Karpas-422 (cell line): Measurements from ENCODE around the gene LARGE1. TPM values are rescaled to one million over a fixed set of nuclear protein-coding genes. Genes with fewer than 3 reads are reported as not detected.

Experiments used
- DNase-seq: peaks from one replicate; pipeline ENCODE4 v3.0.0-alpha.2; 2015
- H2AFZ ChIP-seq: fragments of 200-600 bp; sonication (generic); 2 replicates; pipeline ENCODE4 v1.6.1; 2014; ENCODE audit warnings: antibody characterized with exemption, low read length, mixed read lengths
- H3K27ac ChIP-seq: fragments of 200-600 bp; sonication (generic); 2 replicates; pipeline ENCODE4 v1.5.1; 2014; ENCODE audit warnings: mild to moderate bottlenecking, low read length, moderate library complexity
- H3K27me3 ChIP-seq: fragments of 200-600 bp; sonication (generic); 2 replicates; pipeline ENCODE4 v1.6.1; 2014; ENCODE audit warnings: low read length, mixed read lengths
- H3K36me3 ChIP-seq: fragments of 200-600 bp; sonication (generic); 2 replicates; pipeline ENCODE4 v1.6.1; 2014; ENCODE audit warnings: low read length, mixed read lengths; ENCODE audit not compliant: insufficient read depth
- H3K4me1 ChIP-seq: fragments of 200-600 bp; sonication (generic); 2 replicates; pipeline ENCODE4 v1.6.1; 2014; ENCODE audit warnings: mild to moderate bottlenecking, low read length, mixed read lengths
- H3K4me2 ChIP-seq: fragments of 200-600 bp; sonication (generic); 2 replicates; pipeline ENCODE4 v1.6.1; 2014; ENCODE audit warnings: low read length, low read depth, mild to moderate bottlenecking; ENCODE audit not compliant: poor library complexity, severe bottlenecking
- H3K4me3 ChIP-seq: fragments of 200-600 bp; sonication (generic); 2 replicates; pipeline ENCODE4 v1.5.1; 2014; ENCODE audit warnings: mild to moderate bottlenecking, antibody characterized with exemption, low read length, mixed read lengths
- H3K79me2 ChIP-seq: fragments of 200-600 bp; sonication (generic); 2 replicates; pipeline ENCODE4 v1.6.1; 2014; ENCODE audit warnings: mild to moderate bottlenecking, low read length, mixed read lengths
- H3K9ac ChIP-seq: fragments of 200-600 bp; sonication (generic); 2 replicates; pipeline ENCODE4 v1.6.0; 2014; ENCODE audit warnings: low read length
- H3K9me2 ChIP-seq: fragments of 200-600 bp; sonication (generic), shearing (Covaris generic); replicated peaks from 2 replicates; pipeline ENCODE4 v1.6.0; 2014; ENCODE audit warnings: mild to moderate bottlenecking, low read length, moderate library complexity; ENCODE audit not compliant: insufficient read depth
- H3K9me3 ChIP-seq: fragments of 300-700, 200-600 bp; sonication (generic); 2 replicates; pipeline ENCODE4 v1.6.1; 2014; ENCODE audit warnings: low read length, mixed read lengths
- H4K20me1 ChIP-seq: fragments of 200-600 bp; sonication (generic); 2 replicates; pipeline ENCODE4 v1.6.1; 2014; ENCODE audit warnings: mild to moderate bottlenecking, antibody characterized with exemption, low read length, low read depth; ENCODE audit not compliant: insufficient read depth
- total RNA-seq: library from RNA; depleted of rRNA; stranded (reverse); fragments of >200 nt; shearing (Covaris generic); gene quantifications from 2 replicates; pipeline ENCODE4 v1.2.3, GENCODE V29; 2014; ENCODE audit warnings: low replicate concordance

LARGE1 gene
- total RNA-seq, 1 experiment from 2014 or later: 0.15 TPM

- Histone ChIP-seq H3K4me3 (no peak overlapping the region), H3K9me3 (no peaks in the 10 kb centered on the region), H3K27me3 (no peaks in the 10 kb centered on the region), H3K79me2 (no peaks in the 10 kb centered on the region), H2AFZ (no peak overlapping the region), H3K4me2 (no peak overlapping the region), H3K4me1 (no peaks in the 10 kb centered on the region), H4K20me1 (no peaks in the 10 kb centered on the region), H3K27ac (no peak overlapping the region), H3K9me2 (no peaks in the 10 kb centered on the region), H3K9ac (no peak overlapping the region), H3K36me3 (no peaks in the 10 kb centered on the region)
- no peak for DNase-seq
Measured at GRCh38 chr22:33722816-33723215, 197.5 kb downstream of the LARGE1 start.

- H3K27ac ChIP-seq: no peak overlapping the region
- H3K9me3 ChIP-seq: no peaks in the 10 kb centered on the region
- no peak overlapping the region for H3K4me3 ChIP-seq
- no peaks in the 10 kb centered on the region for H3K36me3 ChIP-seq
- no peaks in the 10 kb centered on the region for H3K4me1 ChIP-seq
- no peaks in the 10 kb centered on the region for H3K79me2 ChIP-seq
- H3K9me2 ChIP-seq: no peaks in the 10 kb centered on the region
- no peak overlapping the region for H2AFZ ChIP-seq
- H3K27me3 ChIP-seq: no peaks in the 10 kb centered on the region
- DNase-seq: no peak
- no peak overlapping the region for H3K9ac ChIP-seq
- H4K20me1 ChIP-seq: no peaks in the 10 kb centered on the region
- no peak overlapping the region for H3K4me2 ChIP-seq
Measured at GRCh38 chr22:33720166-33720878, 200.0 kb downstream of the LARGE1 start.

GRCh38 chr22:33717694-33718396 lies 202.4 kb downstream of the LARGE1 start:
- no peaks in the 10 kb centered on the region for H3K36me3 ChIP-seq
- H3K9me2 ChIP-seq: no peaks in the 10 kb centered on the region
- H3K4me2 ChIP-seq: no peak overlapping the region
- H3K9me3 ChIP-seq: 0 out of 2 replicates have a peak, but pooled peaks cover 3% of the 10 kb centered on the region
- DNase-seq: no peak
- no peak overlapping the region for H2AFZ ChIP-seq
- H3K27me3 ChIP-seq: no peaks in the 10 kb centered on the region
- H4K20me1 ChIP-seq: no peaks in the 10 kb centered on the region
- no peak overlapping the region for H3K27ac ChIP-seq
- H3K4me1 ChIP-seq: no peaks in the 10 kb centered on the region
- H3K79me2 ChIP-seq: no peaks in the 10 kb centered on the region
- H3K4me3 ChIP-seq: no peak overlapping the region
- no peak overlapping the region for H3K9ac ChIP-seq

GRCh38 chr22:33715237-33715985 lies 204.9 kb downstream of the LARGE1 start:
- Histone ChIP-seq H2AFZ (no peak overlapping the region), H3K36me3 (no peaks in the 10 kb centered on the region), H4K20me1 (no peaks in the 10 kb centered on the region), H3K9me2 (no peaks in the 10 kb centered on the region), H3K9ac (no peak overlapping the region), H3K79me2 (no peaks in the 10 kb centered on the region), H3K27ac (no peak overlapping the region), H3K4me3 (no peak overlapping the region), H3K9me3 (0 out of 2 replicates have a peak, but pooled peaks cover 3% of the 10 kb centered on the region), H3K27me3 (no peaks in the 10 kb centered on the region), H3K4me2 (no peak overlapping the region), H3K4me1 (no peaks in the 10 kb centered on the region)
- no peak for DNase-seq

- no peak overlapping the region for H3K4me3 ChIP-seq
- no peaks in the 10 kb centered on the region for H3K27me3 ChIP-seq
- 0 out of 2 replicates have a peak, but pooled peaks cover 3% of the 10 kb centered on the region for H3K9me3 ChIP-seq
- no peak overlapping the region for H2AFZ ChIP-seq
- no peaks in the 10 kb centered on the region for H4K20me1 ChIP-seq
- no peaks in the 10 kb centered on the region for H3K36me3 ChIP-seq
- no peak overlapping the region for H3K4me2 ChIP-seq
- no peaks in the 10 kb centered on the region for H3K4me1 ChIP-seq
- DNase-seq: no peak
- no peak overlapping the region for H3K9ac ChIP-seq
- H3K9me2 ChIP-seq: no peaks in the 10 kb centered on the region
- H3K27ac ChIP-seq: no peak overlapping the region
- no peaks in the 10 kb centered on the region for H3K79me2 ChIP-seq
Measured at GRCh38 chr22:33710326-33710725, 209.9 kb downstream of the LARGE1 start.

- Histone ChIP-seq H3K4me1 (no peaks in the 10 kb centered on the region), H3K4me2 (no peak overlapping the region), H3K79me2 (no peaks in the 10 kb centered on the region)
Measured at GRCh38 chr22:33707581-33707980, 212.7 kb downstream of the LARGE1 start.

GRCh38 chr22:33706100-33706499 lies 214.2 kb downstream of the LARGE1 start:
- Histone ChIP-seq H3K27me3 (no peaks in the 10 kb centered on the region), H3K4me2 (no peak overlapping the region), H2AFZ (no peak overlapping the region), H3K79me2 (no peaks in the 10 kb centered on the region), H4K20me1 (no peaks in the 10 kb centered on the region), H3K9me2 (no peaks in the 10 kb centered on the region), H3K36me3 (no peaks in the 10 kb centered on the region), H3K4me3 (no peak overlapping the region), H3K9me3 (no peaks in the 10 kb centered on the region), H3K27ac (no peak overlapping the region), H3K4me1 (no peaks in the 10 kb centered on the region), H3K9ac (no peak overlapping the region)
- DNase-seq: no peak

More at GRCh38 chr22:33707581-33707980, 212.7 kb downstream of the LARGE1 start:
- Histone ChIP-seq H2AFZ (no peak overlapping the region), H4K20me1 (no peaks in the 10 kb centered on the region), H3K4me3 (no peak overlapping the region), H3K9me2 (no peaks in the 10 kb centered on the region), H3K36me3 (no peaks in the 10 kb centered on the region), H3K9me3 (no peaks in the 10 kb centered on the region), H3K27me3 (no peaks in the 10 kb centered on the region), H3K27ac (no peak overlapping the region), H3K9ac (no peak overlapping the region)
- DNase-seq: no peak

- DNase-seq: no peak
- H3K36me3 ChIP-seq: no peaks in the 10 kb centered on the region
- no peaks in the 10 kb centered on the region for H3K9me2 ChIP-seq
- H2AFZ ChIP-seq: no peak overlapping the region
- H3K9ac ChIP-seq: no peak overlapping the region
- H3K27me3 ChIP-seq: no peaks in the 10 kb centered on the region
- H3K4me1 ChIP-seq: no peaks in the 10 kb centered on the region
- no peaks in the 10 kb centered on the region for H3K9me3 ChIP-seq
- H3K4me3 ChIP-seq: no peak overlapping the region
- H4K20me1 ChIP-seq: no peaks in the 10 kb centered on the region
- H3K4me2 ChIP-seq: no peak overlapping the region
- H3K79me2 ChIP-seq: no peaks in the 10 kb centered on the region
- no peak overlapping the region for H3K27ac ChIP-seq
Measured at GRCh38 chr22:33699176-33699575, 221.1 kb downstream of the LARGE1 start.
